Sigmoid colon (tissue), 7 donors: ENCODE measurements around the gene LENG9. TPM values are rescaled to one million over a fixed set of nuclear protein-coding genes. Genes with fewer than 3 reads are reported as not detected.

Experiments used
- DNase-seq: peaks from one replicate; pipeline ENCODE4 v3.0.0-alpha.2; 2019
- H3K27ac ChIP-seq, 4 donors: fragments of 200-600 bp; sonication (generic); one replicate each; pipeline ENCODE4 v1.5.1; 2016 to 2019; ENCODE audit warnings: mild to moderate bottlenecking in 1 of 4
- H3K27me3 ChIP-seq, 3 donors: fragments of 200-600 bp; sonication (generic); one replicate each; pipeline ENCODE4 v1.5.1; 2019; ENCODE audit warnings: mild to moderate bottlenecking in 1 of 3
- H3K36me3 ChIP-seq, 4 donors: fragments of 200-600 bp; sonication (generic); one replicate each; pipeline ENCODE4 v1.5.1; 2016 to 2019
- H3K4me1 ChIP-seq, 4 donors: fragments of 200-600 bp; sonication (generic); one replicate each; pipeline ENCODE4 v1.5.1; 2017 to 2019
- H3K4me3 ChIP-seq, 4 donors: fragments of 200-600 bp; sonication (generic); one replicate each; pipeline ENCODE4 v1.5.1; 2017 to 2019; ENCODE audit warnings: mild to moderate bottlenecking in 2 of 4, moderate library complexity in 1 of 4
- H3K9me3 ChIP-seq, 4 donors: fragments of 200-600 bp in 3 of 4; sonication (generic) in 3 of 4; one replicate each; pipeline versions ENCODE4 v1.5.1 to v1.6.1; 2013 to 2019
- EP300 ChIP-seq, 4 donors: sonication (generic); formaldehyde crosslinking; IDR thresholded peaks; one replicate each; pipeline ENCODE4 v1.6.1; 2017; ENCODE audit warnings: antibody characterized with exemption in 4 of 4
- POLR2A ChIP-seq, 2 donors: fragments of 450-650 bp; IDR thresholded peaks; one replicate each; pipeline ENCODE4 v1.6.1; 2016; ENCODE audit warnings: antibody characterized with exemption in 2 of 2, mild to moderate bottlenecking in 2 of 2, moderate library complexity in 2 of 2
- POLR2AphosphoS5 ChIP-seq, 4 donors: sonication (generic); formaldehyde crosslinking; IDR thresholded peaks; one replicate each; pipeline ENCODE4 v1.6.1; 2017; ENCODE audit warnings: antibody characterized with exemption in 4 of 4
- WGBS, 2 donors: extraction: QIAGEN DNeasy Blood & Tissue Kit; methylation state at CpG; one replicate each; pipeline ENCODE4 v1.1.7; 2013; 5-methylcytosine and 5-hydroxymethylcytosine counted together
- intact Hi-C: fragments of 100-400 bp; cut with DNase I; formaldehyde crosslinking; loops from one replicate; pipeline ENCODE4 v1.15.1; 2023
- polyA plus RNA-seq, 3 donors: library from polyadenylated mRNA; stranded (reverse); fragments of 200-250 nt; gene quantifications; one replicate each; pipeline ENCODE4 v1.2.3, GENCODE V29; 2013
- total RNA-seq, 4 donors: library from RNA; depleted of rRNA; stranded (reverse); fragments of >200 nt; gene quantifications; one replicate each; pipeline ENCODE4 v1.1.0, GENCODE V29; 2016
- TF ChIP-seq, protein P1 (sequence below), 4 experiments: fragments of 450-650 bp in 3 of 4; fragments of 200-600 bp in 1 of 4; IDR thresholded peaks; one replicate each; pipeline ENCODE4 v1.5.1; 2016 to 2019; ENCODE audit warnings: antibody characterized with exemption in 4 of 4, mild to moderate bottlenecking in 3 of 4, moderate library complexity in 2 of 4
- donor health status: healthy with polysubstance abuse.
- donor health status: Bipolar disorder and iron deficiency.
- donor health status: healthy.

Gene LENG9
- total and polyA plus RNA-seq, 7 donors: 2.5 to 14.8 (median 7.8) TPM

DNA sequence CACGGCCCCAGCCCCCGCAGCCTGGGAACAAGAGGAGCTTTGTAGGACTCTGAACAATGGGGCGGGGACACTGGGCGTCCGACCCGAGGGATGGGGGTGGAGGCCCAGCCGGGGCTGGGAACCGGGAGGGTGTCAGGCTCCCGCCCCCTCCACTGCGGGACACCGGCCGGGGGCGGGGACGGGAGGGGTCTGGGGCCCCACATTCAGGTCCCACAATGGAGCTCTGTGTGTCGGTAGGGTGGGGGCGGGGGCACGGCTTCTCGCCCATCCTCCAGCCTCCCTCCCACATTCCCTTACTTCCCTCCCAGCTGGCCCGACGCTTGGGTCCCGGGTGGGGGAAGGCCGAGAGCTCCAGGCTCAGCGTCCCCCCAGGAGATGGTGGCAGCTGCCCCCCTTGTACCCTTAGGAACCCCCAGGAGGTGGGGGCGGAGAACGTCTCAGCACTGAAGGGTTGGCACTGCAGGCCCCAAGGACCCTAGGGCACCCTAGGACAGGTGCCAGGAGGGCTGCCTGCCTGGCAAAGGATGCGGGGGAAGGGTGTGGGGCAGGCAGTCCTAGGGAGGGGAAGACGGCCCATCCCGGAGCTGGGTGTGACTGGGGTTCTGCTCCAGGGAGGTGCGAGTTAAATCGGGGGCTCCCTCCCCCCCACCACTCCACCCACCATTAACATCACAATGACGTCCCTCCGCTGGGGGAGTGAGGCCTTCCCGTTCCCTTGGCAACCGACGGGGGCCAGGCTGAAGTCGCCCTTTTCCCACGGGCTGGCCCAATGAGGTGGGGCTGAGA lies 43.0 kb downstream of the LENG9 start:
- Histone ChIP-seq H3K4me1 (peaks cover 0 to 19% (median 5%) of the 10 kb centered on the region in 4 donors), H3K9me3 (no peaks in the 10 kb centered on the region), H3K4me3 (peak overlapping the region in 2 of 4 donors; percentile 9 to 25), H3K27ac (peak overlapping the region; percentile 44 to 62 (median 57)), H3K36me3 (no peaks in the 10 kb centered on the region), H3K27me3 (peaks cover 27 to 83% (median 51%) of the 10 kb centered on the region in 3 donors)
- TF ChIP-seq, protein P1, sequence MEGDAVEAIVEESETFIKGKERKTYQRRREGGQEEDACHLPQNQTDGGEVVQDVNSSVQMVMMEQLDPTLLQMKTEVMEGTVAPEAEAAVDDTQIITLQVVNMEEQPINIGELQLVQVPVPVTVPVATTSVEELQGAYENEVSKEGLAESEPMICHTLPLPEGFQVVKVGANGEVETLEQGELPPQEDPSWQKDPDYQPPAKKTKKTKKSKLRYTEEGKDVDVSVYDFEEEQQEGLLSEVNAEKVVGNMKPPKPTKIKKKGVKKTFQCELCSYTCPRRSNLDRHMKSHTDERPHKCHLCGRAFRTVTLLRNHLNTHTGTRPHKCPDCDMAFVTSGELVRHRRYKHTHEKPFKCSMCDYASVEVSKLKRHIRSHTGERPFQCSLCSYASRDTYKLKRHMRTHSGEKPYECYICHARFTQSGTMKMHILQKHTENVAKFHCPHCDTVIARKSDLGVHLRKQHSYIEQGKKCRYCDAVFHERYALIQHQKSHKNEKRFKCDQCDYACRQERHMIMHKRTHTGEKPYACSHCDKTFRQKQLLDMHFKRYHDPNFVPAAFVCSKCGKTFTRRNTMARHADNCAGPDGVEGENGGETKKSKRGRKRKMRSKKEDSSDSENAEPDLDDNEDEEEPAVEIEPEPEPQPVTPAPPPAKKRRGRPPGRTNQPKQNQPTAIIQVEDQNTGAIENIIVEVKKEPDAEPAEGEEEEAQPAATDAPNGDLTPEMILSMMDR (IDR thresholded peaks at IDR 0.05): no peak
- peak in 2 of 4 donors; percentile 41 to 64 for TF ChIP-seq POLR2AphosphoS5 (IDR thresholded peaks at IDR 0.05)
- TF ChIP-seq POLR2A (IDR thresholded peaks at IDR 0.05): peak in 1 of 2 donors; percentile 9
- TF ChIP-seq EP300 (IDR thresholded peaks at IDR 0.05): no peak
- intact Hi-C loops: no loop called here
- peak; percentile 79 for DNase-seq
- WGBS, 2 donors: 7 to 33% methylated on average over 37 of the region's 37 CpGs

DNA sequence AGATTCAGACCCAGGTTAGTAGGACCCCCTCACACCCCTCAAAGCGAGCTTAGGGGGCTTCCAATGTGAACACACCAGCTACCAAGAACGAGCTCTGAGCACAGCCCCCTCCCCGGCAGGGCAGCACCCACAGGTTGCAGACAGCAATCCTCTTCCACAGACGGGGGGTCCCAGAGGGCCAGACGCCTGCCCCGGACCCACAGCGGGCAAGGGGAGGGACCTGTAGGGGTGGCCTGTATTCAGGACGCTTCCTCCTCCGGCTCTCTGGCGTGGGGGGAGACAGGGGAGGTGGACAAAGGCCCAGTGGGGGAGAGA lies 43.6 kb downstream of the LENG9 start:
- intact Hi-C loops: no loop called here
- Histone ChIP-seq H3K4me3 (no peak overlapping the region), H3K9me3 (no peaks in the 10 kb centered on the region), H3K36me3 (no peaks in the 10 kb centered on the region), H3K27ac (peak overlapping the region; percentile 43 to 62 (median 50)), H3K4me1 (peaks cover 0 to 25% (median 5%) of the 10 kb centered on the region in 4 donors), H3K27me3 (peaks cover 32 to 84% (median 56%) of the 10 kb centered on the region in 3 donors)
- no peak for TF ChIP-seq EP300 (IDR thresholded peaks at IDR 0.05)
- no peak for TF ChIP-seq POLR2AphosphoS5 (IDR thresholded peaks at IDR 0.05)
- no peak for TF ChIP-seq POLR2A (IDR thresholded peaks at IDR 0.05)
- TF ChIP-seq, protein P1 (IDR thresholded peaks at IDR 0.05): no peak
- DNase-seq: no peak
- WGBS, 2 donors: 24 to 47% methylated on average over 10 of the region's 10 CpGs

DNA sequence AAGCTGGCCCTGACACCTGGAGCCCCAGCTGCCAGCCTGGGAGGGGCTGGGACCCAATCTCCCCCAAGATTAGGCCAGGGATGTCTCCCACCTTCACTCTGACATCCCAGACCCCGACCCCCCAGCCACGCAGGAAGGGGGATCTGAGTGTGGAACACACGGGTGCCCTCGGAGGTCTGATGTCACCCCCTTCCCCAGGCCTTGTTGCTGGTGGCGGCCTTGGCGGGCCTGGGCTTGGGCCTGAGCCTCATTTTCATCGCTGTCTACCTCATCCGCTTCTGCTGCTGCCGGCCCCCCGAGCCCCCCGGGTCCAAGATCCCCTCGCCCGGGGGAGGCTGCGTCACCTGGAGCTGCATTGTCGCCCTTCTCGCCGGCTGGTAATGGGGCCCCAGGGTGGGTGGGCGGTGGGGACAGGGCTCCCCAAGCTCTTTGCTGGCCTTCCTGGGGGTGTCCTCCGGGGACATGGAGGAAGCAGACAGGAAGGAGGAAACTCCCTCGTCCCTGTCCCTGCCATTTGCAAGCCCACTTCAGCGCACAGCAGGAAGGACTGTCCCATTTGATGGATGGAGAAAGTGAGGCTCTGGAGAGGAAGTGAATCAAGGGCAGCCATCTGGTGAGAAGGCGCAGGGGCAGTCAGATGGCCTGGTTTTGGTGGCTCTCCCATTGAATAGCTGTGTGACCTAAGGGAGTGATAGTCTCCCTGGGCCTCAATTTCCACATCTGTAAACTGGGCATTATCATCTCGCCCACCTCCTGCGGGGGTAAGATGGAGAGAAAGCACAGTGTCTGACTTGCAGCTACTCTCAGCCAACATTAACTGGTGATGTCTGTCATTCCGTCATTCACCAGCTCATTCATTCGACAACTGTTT lies 44.4 kb downstream of the LENG9 start:
- H3K27ac ChIP-seq: peak overlapping the region; percentile 43 to 62 (median 50)
- no peak for DNase-seq
- peaks cover 38 to 89% (median 65%) of the 10 kb centered on the region in 3 donors for H3K27me3 ChIP-seq

DNA sequence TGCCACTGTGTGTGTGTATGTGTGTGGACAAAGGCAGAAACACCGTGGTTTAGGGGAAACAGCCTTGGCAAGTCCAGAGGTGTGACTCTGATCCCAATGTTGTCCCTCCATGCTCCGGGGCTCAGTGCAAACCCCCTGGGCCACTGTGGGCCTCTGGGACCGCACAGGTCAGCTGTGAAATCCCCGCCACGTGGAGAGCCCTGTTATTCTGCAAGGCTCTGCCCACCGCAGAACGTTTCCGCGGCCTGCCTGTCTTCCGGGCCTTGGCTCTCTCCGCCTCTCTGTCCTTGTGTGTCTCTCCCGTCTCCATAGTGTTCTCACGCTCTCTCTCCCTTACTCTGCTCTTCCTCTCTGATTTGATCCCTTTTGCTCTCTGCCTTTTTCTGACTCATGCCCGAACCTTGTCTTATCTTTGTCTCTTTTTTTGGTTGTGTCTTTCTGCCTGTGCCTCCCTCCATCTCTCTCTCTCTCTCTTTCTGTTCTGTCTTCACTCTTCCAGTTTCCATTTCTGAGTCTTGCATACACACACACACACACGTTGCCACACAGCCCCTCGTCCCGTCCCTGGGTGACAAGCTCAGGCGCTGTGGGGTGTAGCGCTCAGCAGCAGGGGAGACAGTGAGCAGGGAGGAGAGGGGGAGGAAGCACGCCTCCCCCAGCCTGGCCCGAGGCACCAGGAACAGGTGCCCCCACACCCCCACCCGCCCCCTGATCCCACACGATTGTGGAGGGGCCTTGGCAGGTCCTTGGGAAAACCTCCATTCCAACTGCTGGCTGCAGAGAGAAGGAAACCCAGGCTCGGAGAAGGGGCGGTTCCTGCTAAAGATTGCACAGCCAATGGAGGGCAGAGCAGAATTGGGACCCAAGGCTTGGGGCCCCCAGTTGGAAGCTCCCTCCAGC lies 45.3 kb downstream of the LENG9 start:
- intact Hi-C loops: no loop called here
- H3K27ac ChIP-seq: peak overlapping the region; percentile 2 to 40 (median 18)
- 29 to 45% methylated on average over 25 of the region's 25 CpGs for WGBS, 2 donors

More for the DNA sequence above, 44.4 kb downstream of the LENG9 start:
- Histone ChIP-seq H3K4me3 (no peak overlapping the region), H3K9me3 (no peaks in the 10 kb centered on the region), H3K36me3 (no peaks in the 10 kb centered on the region), H3K4me1 (peaks cover 0 to 25% (median 5%) of the 10 kb centered on the region in 4 donors)
- TF ChIP-seq POLR2AphosphoS5 (IDR thresholded peaks at IDR 0.05): no peak
- no peak for TF ChIP-seq EP300 (IDR thresholded peaks at IDR 0.05)
- TF ChIP-seq, protein P1 (IDR thresholded peaks at IDR 0.05): no peak
- no peak for TF ChIP-seq POLR2A (IDR thresholded peaks at IDR 0.05)
- 87% methylated on average over 26 of the region's 26 CpGs for WGBS, 2 donors
- intact Hi-C loops: no loop called here

More for the DNA sequence above, 45.3 kb downstream of the LENG9 start:
- Histone ChIP-seq H3K4me3 (no peak overlapping the region), H3K36me3 (no peaks in the 10 kb centered on the region), H3K27me3 (peaks cover 38 to 87% (median 65%) of the 10 kb centered on the region in 3 donors), H3K4me1 (peaks cover 0 to 25% (median 5%) of the 10 kb centered on the region in 4 donors), H3K9me3 (no peaks in the 10 kb centered on the region)
- no peak for TF ChIP-seq EP300 (IDR thresholded peaks at IDR 0.05)
- TF ChIP-seq, protein P1 (IDR thresholded peaks at IDR 0.05): no peak
- TF ChIP-seq POLR2AphosphoS5 (IDR thresholded peaks at IDR 0.05): no peak
- no peak for TF ChIP-seq POLR2A (IDR thresholded peaks at IDR 0.05)
- DNase-seq: no peak
